MM.1S (cell line): ENCODE results near the gene ZNF280C.

ENCODE experiments used
- EZH2 ChIP-seq: fragments of 300-600 bp; sonication (generic); optimal IDR thresholded peaks from 2 replicates; pipeline ENCODE3; 2017; ENCODE audit warnings: low read depth, mild to moderate bottlenecking, antibody characterized with exemption, low read length, mixed read lengths
- EZH2phosphoT487 ChIP-seq: fragments of 300-600 bp; sonication (generic); IDR thresholded peaks from 2 replicates; pipeline ENCODE4 v1.6.1; 2018; ENCODE audit warnings: antibody characterized with exemption, low read length
- TF ChIP-seq, protein P1 (sequence below): fragments of 300-600 bp; sonication (generic); IDR thresholded peaks from 2 replicates; pipeline ENCODE4 v1.5.1; 2016; ENCODE audit warnings: antibody characterized with exemption, low read length, mixed read lengths

DNA sequence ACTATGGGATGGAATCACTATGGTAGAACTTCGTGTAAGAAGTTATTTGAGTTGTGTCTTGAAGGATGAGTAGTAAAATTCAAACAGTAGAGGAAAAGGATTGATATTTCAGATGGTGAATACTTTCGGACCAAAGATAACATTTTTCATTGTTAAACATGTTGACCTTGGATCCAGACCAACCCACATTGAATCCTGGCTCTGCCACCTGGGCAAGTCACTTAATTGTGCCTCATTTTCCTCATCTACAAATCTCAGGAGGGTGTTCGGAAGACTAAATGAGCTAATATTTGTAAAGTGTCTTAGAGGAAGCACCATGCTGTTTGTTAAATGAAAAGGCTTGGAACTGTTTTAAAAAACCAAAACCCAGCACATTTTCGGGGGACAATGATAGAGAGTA lies 101.7 kb downstream of the ZNF280C start:
- TF ChIP-seq, protein P1, sequence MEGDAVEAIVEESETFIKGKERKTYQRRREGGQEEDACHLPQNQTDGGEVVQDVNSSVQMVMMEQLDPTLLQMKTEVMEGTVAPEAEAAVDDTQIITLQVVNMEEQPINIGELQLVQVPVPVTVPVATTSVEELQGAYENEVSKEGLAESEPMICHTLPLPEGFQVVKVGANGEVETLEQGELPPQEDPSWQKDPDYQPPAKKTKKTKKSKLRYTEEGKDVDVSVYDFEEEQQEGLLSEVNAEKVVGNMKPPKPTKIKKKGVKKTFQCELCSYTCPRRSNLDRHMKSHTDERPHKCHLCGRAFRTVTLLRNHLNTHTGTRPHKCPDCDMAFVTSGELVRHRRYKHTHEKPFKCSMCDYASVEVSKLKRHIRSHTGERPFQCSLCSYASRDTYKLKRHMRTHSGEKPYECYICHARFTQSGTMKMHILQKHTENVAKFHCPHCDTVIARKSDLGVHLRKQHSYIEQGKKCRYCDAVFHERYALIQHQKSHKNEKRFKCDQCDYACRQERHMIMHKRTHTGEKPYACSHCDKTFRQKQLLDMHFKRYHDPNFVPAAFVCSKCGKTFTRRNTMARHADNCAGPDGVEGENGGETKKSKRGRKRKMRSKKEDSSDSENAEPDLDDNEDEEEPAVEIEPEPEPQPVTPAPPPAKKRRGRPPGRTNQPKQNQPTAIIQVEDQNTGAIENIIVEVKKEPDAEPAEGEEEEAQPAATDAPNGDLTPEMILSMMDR: no peak
- TF ChIP-seq EZH2 (no peak), EZH2phosphoT487 (no peak)
